ENCODE data around the gene TCF25.
A peak's percentile ranks its signal among the peaks of the same experiment; 100 is the strongest.
"Not testable (repeated sequence)": the region's sequence is repeated elsewhere in the genome, so short reads cannot be mapped to it uniquely, and the experiment has no call there.

TCF25 gene

GRCh38 chr16:89923640-89924296 lies 50.4 kb downstream of the TCF25 start:
- DNase-seq (ENCODE audit: extremely low read depth, low read depth) = no peak
- peak overlapping the region; percentile 77 for H3K4me3 ChIP-seq (replicated peaks; ENCODE audit: low read depth, low read length)
- no peak for TF ChIP-seq CTCF (IDR thresholded peaks at IDR 0.05; ENCODE audit: low read depth, low read length, missing control alignments)

GRCh38 chr16:89924297-89924924 lies 51.0 kb downstream of the TCF25 start:
- DNase-seq (ENCODE audit: extremely low read depth, low read depth) = no peak
- TF ChIP-seq CTCF (IDR thresholded peaks at IDR 0.05; ENCODE audit: low read depth, low read length, missing control alignments) = no peak
- H3K4me3 ChIP-seq (replicated peaks; ENCODE audit: low read depth, low read length) = peak overlapping the region; percentile 77

- TF ChIP-seq CTCF (IDR thresholded peaks at IDR 0.05; ENCODE audit: low read depth, low read length, missing control alignments) = no peak
- peak overlapping the region; percentile 77 for H3K4me3 ChIP-seq (replicated peaks; ENCODE audit: low read depth, low read length)
- DNase-seq (ENCODE audit: extremely low read depth, low read depth) = no peak
Measured at GRCh38 chr16:89924925-89925307, 51.5 kb downstream of the TCF25 start.

GRCh38 chr16:89925596-89926079 lies 52.2 kb downstream of the TCF25 start:
- no peak for DNase-seq (ENCODE audit: extremely low read depth, low read depth)
- TF ChIP-seq CTCF (IDR thresholded peaks at IDR 0.05; ENCODE audit: low read depth, low read length, missing control alignments) = no peak
- H3K4me3 ChIP-seq (replicated peaks; ENCODE audit: low read depth, low read length) = peak overlapping the region; percentile 77

GRCh38 chr16:89931305-89931896 lies 58.0 kb downstream of the TCF25 start:
- DNase-seq (ENCODE audit: extremely low read depth, low read depth) = no peak
- no peak overlapping the region for H3K4me3 ChIP-seq (replicated peaks; ENCODE audit: low read depth, low read length)
- TF ChIP-seq CTCF (IDR thresholded peaks at IDR 0.05; ENCODE audit: low read depth, low read length, missing control alignments) = no peak

GRCh38 chr16:89931964-89932363 lies 58.6 kb downstream of the TCF25 start:
- TF ChIP-seq CTCF (IDR thresholded peaks at IDR 0.05; ENCODE audit: low read depth, low read length, missing control alignments) = no peak
- H3K4me3 ChIP-seq (replicated peaks; ENCODE audit: low read depth, low read length) = no peak overlapping the region
- DNase-seq (ENCODE audit: extremely low read depth, low read depth) = no peak

GRCh38 chr16:89934019-89934418 lies 60.6 kb downstream of the TCF25 start:
- not testable (repeated sequence) for DNase-seq (ENCODE audit: extremely low read depth, low read depth); H3K4me3 ChIP-seq (replicated peaks; ENCODE audit: low read depth, low read length)
